Glutamatergic neuron (in vitro differentiated cells): ENCODE data around the gene MBD4. TPM values are rescaled to one million over a fixed set of nuclear protein-coding genes. Genes with fewer than 3 reads are reported as not detected.
A peak's percentile ranks its signal among the peaks of the same experiment; 100 is the strongest.
"Not testable (repeated sequence)": the region's sequence is repeated elsewhere in the genome, so short reads cannot be mapped to it uniquely, and the experiment has no call there.

ENCODE experiments used
- DNase-seq: peaks from one replicate; pipeline ENCODE4 v3.0.0; 2022
- H3K27ac Mint-ChIP-seq: one replicate; pipeline ENCODE4 v1.8.0; 2020; ENCODE audit warnings: mild to moderate bottlenecking, mixed read lengths, inconsistent platforms; ENCODE audit not compliant: unreplicated experiment
- H3K27me3 Mint-ChIP-seq: one replicate; pipeline ENCODE4 v1.8.0; 2020; ENCODE audit warnings: mild to moderate bottlenecking, moderate library complexity, mixed read lengths, inconsistent platforms; ENCODE audit not compliant: unreplicated experiment
- H3K36me3 Mint-ChIP-seq: one replicate; pipeline ENCODE4 v1.8.0; 2020; ENCODE audit warnings: mild to moderate bottlenecking, mixed read lengths, inconsistent platforms; ENCODE audit not compliant: unreplicated experiment
- H3K4me1 Mint-ChIP-seq: one replicate; pipeline ENCODE4 v1.8.0; 2020; ENCODE audit warnings: mild to moderate bottlenecking, low read depth, mixed read lengths, inconsistent platforms; ENCODE audit not compliant: unreplicated experiment
- H3K4me3 Mint-ChIP-seq: one replicate; pipeline ENCODE4 v1.8.0; 2020; ENCODE audit warnings: mild to moderate bottlenecking, mixed read lengths, inconsistent platforms; ENCODE audit not compliant: unreplicated experiment
- H3K9me3 Mint-ChIP-seq: one replicate; pipeline ENCODE4 v1.8.0; 2020; ENCODE audit warnings: mild to moderate bottlenecking, moderate library complexity, mixed read lengths, inconsistent platforms; ENCODE audit not compliant: unreplicated experiment
- CTCF ChIP-seq: fragments of 200-600 bp; sonication (generic); IDR thresholded peaks from one replicate; pipeline ENCODE4 v1.5.0; 2021; ENCODE audit not compliant: partially characterized antibody, unreplicated experiment
- total RNA-seq: library from RNA; stranded (reverse); fragmentation: NEBNext Ultra II Directional; extraction: Animal tissue kit (Norgen Biotek cat#: 25700); gene quantifications from one replicate; pipeline ENCODE4 v1.2.1, GENCODE V29; 2021; ENCODE audit not compliant: unreplicated experiment

The MBD4 gene
- total RNA-seq, 1 donor from 2014 or later, result 21.3 TPM

GRCh38 chr3:129402616-129403015 lies 37.1 kb downstream of the MBD4 start:
- no peak overlapping the region for H3K4me3 Mint-ChIP-seq
- H3K27ac Mint-ChIP-seq, result peak overlapping the region; percentile 48
- no peak for TF ChIP-seq CTCF
- H3K27me3 Mint-ChIP-seq, result peaks cover 4% of the 10 kb centered on the region
- H3K4me1 Mint-ChIP-seq, result peaks cover 7% of the 10 kb centered on the region
- H3K36me3 Mint-ChIP-seq, result no peaks in the 10 kb centered on the region
- peaks cover 7% of the 10 kb centered on the region for H3K9me3 Mint-ChIP-seq
- no peak for DNase-seq

GRCh38 chr3:129402210-129402609 lies 37.5 kb downstream of the MBD4 start:
- peaks cover 9% of the 10 kb centered on the region for H3K4me1 Mint-ChIP-seq
- peaks cover 7% of the 10 kb centered on the region for H3K9me3 Mint-ChIP-seq
- peaks cover 4% of the 10 kb centered on the region for H3K27me3 Mint-ChIP-seq
- H3K36me3 Mint-ChIP-seq, result no peaks in the 10 kb centered on the region
- no peak for TF ChIP-seq CTCF
- H3K4me3 Mint-ChIP-seq, result no peak overlapping the region
- no peak for DNase-seq
- H3K27ac Mint-ChIP-seq, result no peak overlapping the region

GRCh38 chr3:129399895-129400357 lies 39.8 kb downstream of the MBD4 start:
- peak; percentile 2 for TF ChIP-seq CTCF
- H3K36me3 Mint-ChIP-seq, result no peaks in the 10 kb centered on the region
- H3K4me1 Mint-ChIP-seq, result peaks cover 9% of the 10 kb centered on the region
- no peak for DNase-seq
- no peak overlapping the region for H3K27ac Mint-ChIP-seq
- peaks cover 4% of the 10 kb centered on the region for H3K27me3 Mint-ChIP-seq
- H3K4me3 Mint-ChIP-seq, result peak overlapping the region; percentile 99
- H3K9me3 Mint-ChIP-seq, result peaks cover 10% of the 10 kb centered on the region

GRCh38 chr3:129399145-129399894 lies 40.4 kb downstream of the MBD4 start:
- H3K36me3 Mint-ChIP-seq, result no peaks in the 10 kb centered on the region
- peaks cover 9% of the 10 kb centered on the region for H3K4me1 Mint-ChIP-seq
- peak overlapping the region; percentile 99 for H3K27ac Mint-ChIP-seq
- peak; percentile 68 for DNase-seq
- H3K9me3 Mint-ChIP-seq, result peaks cover 10% of the 10 kb centered on the region
- H3K4me3 Mint-ChIP-seq, result peak overlapping the region; percentile 99
- H3K27me3 Mint-ChIP-seq, result peaks cover 5% of the 10 kb centered on the region
- TF ChIP-seq CTCF, result peak; percentile 56

- Mint-ChIP-seq H3K27ac (peak overlapping the region; percentile 99), H3K9me3 (peaks cover 10% of the 10 kb centered on the region), H3K27me3 (peaks cover 5% of the 10 kb centered on the region), H3K36me3 (no peaks in the 10 kb centered on the region), H3K4me3 (peak overlapping the region; percentile 99), H3K4me1 (peaks cover 9% of the 10 kb centered on the region)
- no peak for TF ChIP-seq CTCF
- peak; percentile 29 for DNase-seq
These were observed 41.0 kb downstream of the MBD4 start for GRCh38 chr3:129398803-129399144.

- H3K36me3 Mint-ChIP-seq, H3K27me3 Mint-ChIP-seq: not testable (repeated sequence)
These were observed 45.8 kb downstream of the MBD4 start for GRCh38 chr3:129393760-129394564.

More at GRCh38 chr3:129393760-129394564, 45.8 kb downstream of the MBD4 start:
- not testable (repeated sequence) for DNase-seq, H3K4me1 Mint-ChIP-seq, H3K9me3 Mint-ChIP-seq, H3K4me3 Mint-ChIP-seq
- peak overlapping the region; percentile 64 for H3K27ac Mint-ChIP-seq
